Measurements from ENCODE around the gene USP4. TPM values are rescaled to one million over a fixed set of nuclear protein-coding genes. Genes with fewer than 3 reads are reported as not detected.

USP4 gene
- total RNA-seq, 4 donors from 2014 or later = 31.0 to 67.3 (median 36.5) TPM

GRCh38 chr3:49358884-49359225, 19.0 kb upstream of the USP4 start:
- TF ChIP-seq, protein P1, sequence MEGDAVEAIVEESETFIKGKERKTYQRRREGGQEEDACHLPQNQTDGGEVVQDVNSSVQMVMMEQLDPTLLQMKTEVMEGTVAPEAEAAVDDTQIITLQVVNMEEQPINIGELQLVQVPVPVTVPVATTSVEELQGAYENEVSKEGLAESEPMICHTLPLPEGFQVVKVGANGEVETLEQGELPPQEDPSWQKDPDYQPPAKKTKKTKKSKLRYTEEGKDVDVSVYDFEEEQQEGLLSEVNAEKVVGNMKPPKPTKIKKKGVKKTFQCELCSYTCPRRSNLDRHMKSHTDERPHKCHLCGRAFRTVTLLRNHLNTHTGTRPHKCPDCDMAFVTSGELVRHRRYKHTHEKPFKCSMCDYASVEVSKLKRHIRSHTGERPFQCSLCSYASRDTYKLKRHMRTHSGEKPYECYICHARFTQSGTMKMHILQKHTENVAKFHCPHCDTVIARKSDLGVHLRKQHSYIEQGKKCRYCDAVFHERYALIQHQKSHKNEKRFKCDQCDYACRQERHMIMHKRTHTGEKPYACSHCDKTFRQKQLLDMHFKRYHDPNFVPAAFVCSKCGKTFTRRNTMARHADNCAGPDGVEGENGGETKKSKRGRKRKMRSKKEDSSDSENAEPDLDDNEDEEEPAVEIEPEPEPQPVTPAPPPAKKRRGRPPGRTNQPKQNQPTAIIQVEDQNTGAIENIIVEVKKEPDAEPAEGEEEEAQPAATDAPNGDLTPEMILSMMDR (IDR thresholded peaks at IDR 0.05; ENCODE audit: low read depth) = no peak

- TF ChIP-seq, protein P1 (IDR thresholded peaks at IDR 0.05; ENCODE audit: low read depth) = no peak
Measured at GRCh38 chr3:49358217-49358883, 18.5 kb upstream of the USP4 start, which contains the start of gene GPX1. Gene GPX1 (minus strand): TSS chr3:49358353. CDS start chr3:49358278, 75 bp downstream.

DNA sequence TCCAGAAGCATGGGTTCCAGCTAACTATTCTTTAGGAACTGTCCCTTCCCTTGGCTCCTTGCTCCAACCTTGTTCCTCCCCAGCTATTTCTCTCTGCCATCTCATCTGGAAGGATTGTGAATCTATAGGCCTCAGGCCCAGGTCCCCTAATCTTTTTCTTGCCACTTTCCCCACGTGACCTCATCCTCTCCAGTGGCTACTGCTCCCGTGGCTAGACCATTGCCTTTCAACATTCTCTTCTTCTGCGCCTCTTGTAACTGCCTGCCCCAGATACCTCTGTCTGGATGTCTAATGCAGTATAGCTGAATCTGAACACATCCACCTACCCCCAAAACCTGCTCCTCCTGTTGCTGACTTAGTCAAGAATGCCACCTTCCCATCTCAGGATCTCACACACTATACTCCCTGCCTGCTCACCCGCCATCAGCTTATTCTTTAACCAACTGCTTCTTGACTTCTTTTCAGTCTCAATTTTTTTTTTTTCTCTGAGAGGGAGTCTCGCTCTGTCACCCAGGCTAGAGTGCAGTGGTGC, 13.1 kb upstream of the USP4 start:
- TF ChIP-seq, protein P1 (IDR thresholded peaks at IDR 0.05; ENCODE audit: low read depth) = no peak

DNA sequence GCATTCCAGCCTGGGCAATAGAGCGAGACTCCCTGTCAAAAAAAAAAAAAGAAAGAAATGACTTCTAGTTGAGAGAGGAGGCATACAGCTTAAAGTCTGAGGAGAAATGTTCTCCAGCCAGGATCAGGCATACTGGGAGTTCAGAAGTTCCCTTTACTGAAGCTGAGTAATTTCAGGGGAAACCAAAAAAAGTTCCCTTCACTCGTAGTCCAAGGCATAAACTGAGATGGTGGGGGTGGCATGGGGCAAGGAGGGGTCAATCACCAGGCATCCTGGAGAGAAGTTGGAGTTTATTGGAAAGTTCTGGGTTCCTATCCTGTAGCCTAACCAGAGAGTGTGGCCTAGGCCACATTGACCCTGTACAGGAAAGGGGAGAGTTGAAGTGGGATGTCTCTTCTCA, 12.4 kb upstream of the USP4 start:
- TF ChIP-seq, protein P1 (IDR thresholded peaks at IDR 0.05; ENCODE audit: low read depth) = no peak

GRCh38 chr3:49351521-49352011, 11.7 kb upstream of the USP4 start:
- TF ChIP-seq, protein P1 (IDR thresholded peaks at IDR 0.05; ENCODE audit: low read depth) = no peak

DNA sequence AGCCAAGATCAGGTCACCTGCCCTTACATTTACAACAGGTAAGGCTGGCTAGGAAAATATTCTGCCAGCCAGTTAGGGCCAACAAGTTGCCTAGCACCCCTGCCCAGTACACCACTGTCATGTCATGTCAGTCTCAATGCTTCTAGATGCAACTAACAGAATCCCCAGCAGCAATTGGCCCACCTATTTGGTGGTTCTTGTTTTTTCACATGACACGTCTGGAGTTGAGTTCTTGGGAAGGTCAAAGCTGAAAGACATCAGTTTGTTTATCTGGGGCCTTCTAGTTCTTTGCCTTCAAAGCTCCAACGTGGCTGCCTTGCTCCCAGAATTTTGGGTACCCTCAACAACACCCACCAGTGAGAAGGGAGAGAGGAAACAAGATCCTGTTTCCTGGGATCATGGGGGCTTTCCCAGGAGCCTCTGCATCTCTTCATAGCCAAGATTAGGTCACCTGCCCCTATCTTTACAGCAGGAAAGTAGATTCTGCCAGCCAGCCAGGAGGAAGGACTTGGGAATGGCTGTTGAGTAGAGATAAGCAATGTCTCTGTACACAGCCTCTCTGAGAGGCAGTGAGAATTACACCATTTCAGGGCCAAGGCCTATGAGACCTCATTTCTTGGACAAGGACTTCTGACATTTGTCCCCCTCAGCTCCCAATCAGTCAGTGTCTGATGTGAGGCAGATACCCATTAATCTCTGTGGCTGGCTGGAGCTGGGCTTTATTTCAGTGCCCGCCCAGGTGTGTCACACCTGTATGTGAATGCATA, 9.7 kb upstream of the USP4 start:
- TF ChIP-seq, protein P1 (IDR thresholded peaks at IDR 0.05; ENCODE audit: low read depth) = no peak

DNA sequence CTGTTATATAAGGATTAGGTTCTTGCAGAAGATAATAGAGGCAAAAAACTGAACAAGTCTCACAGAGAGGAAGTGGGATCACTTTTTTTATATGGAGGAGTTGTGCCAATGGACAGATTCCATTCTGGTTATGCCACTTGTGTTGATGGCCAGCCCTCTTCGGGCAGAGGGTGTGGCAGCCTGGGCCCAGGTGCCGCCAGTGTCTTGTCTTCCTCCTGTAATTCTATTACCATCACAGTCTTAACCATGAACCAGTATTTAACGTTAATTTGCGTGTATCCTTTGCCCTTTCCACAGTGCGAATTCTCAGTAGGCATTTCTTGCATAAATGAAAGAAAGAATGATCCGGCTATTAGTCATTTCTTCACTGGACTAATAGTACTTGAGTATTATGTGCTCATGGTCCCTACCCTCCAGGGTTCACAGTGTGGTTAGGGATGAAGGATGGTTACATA, 7.0 kb upstream of the USP4 start:
- TF ChIP-seq, protein P1 (IDR thresholded peaks at IDR 0.05; ENCODE audit: low read depth) = no peak
